Mesothelial cell of epicardium (in vitro differentiated cells): ENCODE data around the gene CRLF1. TPM values are rescaled to one million over a fixed set of nuclear protein-coding genes. Genes with fewer than 3 reads are reported as not detected.

Source experiments
- DNase-seq, 2 experiments: peaks; one replicate each; pipeline ENCODE4 v3.0.0; 2021; ENCODE audit warnings: low spot score in 2 of 2; ENCODE audit not compliant: unreplicated experiment in 2 of 2
- H3K27ac Mint-ChIP-seq: 2 replicates; pipeline ENCODE4 v1.8.0; 2021; ENCODE audit warnings: mixed read lengths
- H3K27me3 Mint-ChIP-seq: 2 replicates; pipeline ENCODE4 v1.8.0; 2021; ENCODE audit warnings: low read depth, mixed read lengths
- H3K36me3 Mint-ChIP-seq: 2 replicates; pipeline ENCODE4 v1.8.0; 2021; ENCODE audit warnings: mixed read lengths
- H3K4me1 Mint-ChIP-seq: 2 replicates; pipeline ENCODE4 v1.8.0; 2021; ENCODE audit warnings: mixed read lengths
- H3K4me3 Mint-ChIP-seq: 2 replicates; pipeline ENCODE4 v1.8.0; 2021; ENCODE audit warnings: mild to moderate bottlenecking, moderate library complexity, mixed read lengths
- H3K9me3 Mint-ChIP-seq: 2 replicates; pipeline ENCODE4 v1.8.0; 2021; ENCODE audit warnings: mixed read lengths
- CTCF ChIP-seq: fragments of 200-600 bp; sonication (generic); IDR thresholded peaks from one replicate; pipeline ENCODE4 v1.5.0; 2021; ENCODE audit warnings: antibody characterized with exemption; ENCODE audit not compliant: unreplicated experiment
- total RNA-seq: library from RNA; stranded (reverse); gene quantifications from 3 replicates; pipeline ENCODE4 v1.2.1, GENCODE V29; 2021

CRLF1 gene
- total RNA-seq, 1 donor from 2014 or later: 1.0 TPM

GRCh38 chr19:18651300-18651699 is 44.7 kb upstream of the CRLF1 start:
- no peak overlapping the region for H3K4me3 Mint-ChIP-seq

GRCh38 chr19:18650468-18651041 is 44.0 kb upstream of the CRLF1 start:
- no peaks in the 10 kb centered on the region for H3K9me3 Mint-ChIP-seq
- H3K4me1 Mint-ChIP-seq: peaks cover 28% of the 10 kb centered on the region
- no peak for DNase-seq
- H3K27ac Mint-ChIP-seq: peak overlapping the region; percentile 43
- TF ChIP-seq CTCF: no peak
- no peaks in the 10 kb centered on the region for H3K36me3 Mint-ChIP-seq
- no peak overlapping the region for H3K4me3 Mint-ChIP-seq
- no peaks in the 10 kb centered on the region for H3K27me3 Mint-ChIP-seq

More at GRCh38 chr19:18651300-18651699, 44.7 kb upstream of the CRLF1 start:
- Mint-ChIP-seq H3K9me3 (no peaks in the 10 kb centered on the region), H3K27me3 (no peaks in the 10 kb centered on the region), H3K4me1 (peaks cover 28% of the 10 kb centered on the region), H3K36me3 (no peaks in the 10 kb centered on the region), H3K27ac (no peak overlapping the region)
- no peak for TF ChIP-seq CTCF
- DNase-seq: no peak

GRCh38 chr19:18650021-18650390 is 43.4 kb upstream of the CRLF1 start:
- DNase-seq: no peak
- Mint-ChIP-seq H3K9me3 (no peaks in the 10 kb centered on the region), H3K4me3 (no peak overlapping the region), H3K36me3 (no peaks in the 10 kb centered on the region), H3K27me3 (no peaks in the 10 kb centered on the region), H3K4me1 (peaks cover 28% of the 10 kb centered on the region), H3K27ac (no peak overlapping the region)
- TF ChIP-seq CTCF: no peak

- no peak for DNase-seq
- H3K4me3 Mint-ChIP-seq: peak overlapping the region; percentile 22
- H3K27me3 Mint-ChIP-seq: no peaks in the 10 kb centered on the region
- no peak for TF ChIP-seq CTCF
- no peaks in the 10 kb centered on the region for H3K9me3 Mint-ChIP-seq
- peak overlapping the region; percentile 61 for H3K27ac Mint-ChIP-seq
- peaks cover 28% of the 10 kb centered on the region for H3K4me1 Mint-ChIP-seq
- H3K36me3 Mint-ChIP-seq: no peaks in the 10 kb centered on the region
These were observed 42.9 kb upstream of the CRLF1 start for GRCh38 chr19:18649371-18650020.

- DNase-seq: no peak
- Mint-ChIP-seq H3K4me3 (no peak overlapping the region), H3K4me1 (peaks cover 28% of the 10 kb centered on the region), H3K36me3 (no peaks in the 10 kb centered on the region), H3K27ac (no peak overlapping the region), H3K27me3 (no peaks in the 10 kb centered on the region), H3K9me3 (peaks cover 4% of the 10 kb centered on the region)
- TF ChIP-seq CTCF: no peak
These were observed 42.3 kb upstream of the CRLF1 start for GRCh38 chr19:18648973-18649315.

GRCh38 chr19:18647807-18648206 is 41.2 kb upstream of the CRLF1 start:
- H3K27ac Mint-ChIP-seq: no peak overlapping the region
- no peak for TF ChIP-seq CTCF
- no peak for DNase-seq
- H3K4me1 Mint-ChIP-seq: peaks cover 28% of the 10 kb centered on the region
- no peaks in the 10 kb centered on the region for H3K27me3 Mint-ChIP-seq
- peaks cover 7% of the 10 kb centered on the region for H3K9me3 Mint-ChIP-seq
- H3K4me3 Mint-ChIP-seq: no peak overlapping the region
- no peaks in the 10 kb centered on the region for H3K36me3 Mint-ChIP-seq
